ENCODE data around the gene JAG1.
A peak's percentile ranks its signal among the peaks of the same experiment; 100 is the strongest.

The JAG1 gene

GRCh38 chr20:10651227-10651990 lies 22.4 kb downstream of the JAG1 start:
- no peak for DNase-seq (ENCODE audit: low spot score)
- in situ Hi-C loops (cut with MboI; ENCODE audit: low sequenced_read_pairs, unreplicated experiment): no loop called here
- TF ChIP-seq CTCF (IDR thresholded peaks at IDR 0.05; ENCODE audit: borderline replicate concordance, control extremely low read depth, extremely low read depth, insufficient read depth, missing control alignments): peak; percentile 9

- TF ChIP-seq CTCF (IDR thresholded peaks at IDR 0.05; ENCODE audit: borderline replicate concordance, control extremely low read depth, extremely low read depth, insufficient read depth, missing control alignments): no peak
- DNase-seq (ENCODE audit: low spot score): no peak
- in situ Hi-C loops (cut with MboI; ENCODE audit: low sequenced_read_pairs, unreplicated experiment): no loop called here
These were observed 24.0 kb downstream of the JAG1 start for GRCh38 chr20:10649797-10650160.

- no peak for TF ChIP-seq CTCF (IDR thresholded peaks at IDR 0.05; ENCODE audit: borderline replicate concordance, control extremely low read depth, extremely low read depth, insufficient read depth, missing control alignments)
- in situ Hi-C loops (cut with MboI; ENCODE audit: low sequenced_read_pairs, unreplicated experiment): no loop called here
- no peak for DNase-seq (ENCODE audit: low spot score)
These were observed 24.6 kb downstream of the JAG1 start for GRCh38 chr20:10649080-10649796.

GRCh38 chr20:10648651-10649050 lies 25.1 kb downstream of the JAG1 start:
- no peak for DNase-seq (ENCODE audit: low spot score)
- no peak for TF ChIP-seq CTCF (IDR thresholded peaks at IDR 0.05; ENCODE audit: borderline replicate concordance, control extremely low read depth, extremely low read depth, insufficient read depth, missing control alignments)
- in situ Hi-C loops (cut with MboI; ENCODE audit: low sequenced_read_pairs, unreplicated experiment): no loop called here

GRCh38 chr20:10647909-10648308 lies 25.9 kb downstream of the JAG1 start:
- in situ Hi-C loops (cut with MboI; ENCODE audit: low sequenced_read_pairs, unreplicated experiment): no loop called here
- no peak for TF ChIP-seq CTCF (IDR thresholded peaks at IDR 0.05; ENCODE audit: borderline replicate concordance, control extremely low read depth, extremely low read depth, insufficient read depth, missing control alignments)
- no peak for DNase-seq (ENCODE audit: low spot score)

GRCh38 chr20:10647471-10647870 lies 26.3 kb downstream of the JAG1 start:
- in situ Hi-C loops (cut with MboI; ENCODE audit: low sequenced_read_pairs, unreplicated experiment): no loop called here
- TF ChIP-seq CTCF (IDR thresholded peaks at IDR 0.05; ENCODE audit: borderline replicate concordance, control extremely low read depth, extremely low read depth, insufficient read depth, missing control alignments): peak; percentile 47
- peak; percentile 46 for DNase-seq (ENCODE audit: low spot score)
